ENCODE measurements around the gene RHBG. TPM values are rescaled to one million over a fixed set of nuclear protein-coding genes. Genes with fewer than 3 reads are reported as not detected.

Gene RHBG
- total RNA-seq, 3 donors from 2014 or later (not counting 1 experiment from before 2014, with no cell fraction given) = not detected

- no peaks in the 10 kb centered on the region for H3K9me3 ChIP-seq (ENCODE audit: control insufficient read depth, insufficient read depth, low read length)
- H3K4me3 Mint-ChIP-seq = peak overlapping the region; percentile 29
- no peaks in the 10 kb centered on the region for H3K36me3 ChIP-seq (ENCODE audit: control insufficient read depth, insufficient read depth, low read length)
- peaks cover 31% of the 10 kb centered on the region for H3K4me1 ChIP-seq (ENCODE audit: control insufficient read depth, insufficient read depth, low read length)
- WGBS (ENCODE audit: insufficient coverage) = 50% methylated on average over 5 of the region's 7 CpGs
- TF ChIP-seq, protein P1, sequence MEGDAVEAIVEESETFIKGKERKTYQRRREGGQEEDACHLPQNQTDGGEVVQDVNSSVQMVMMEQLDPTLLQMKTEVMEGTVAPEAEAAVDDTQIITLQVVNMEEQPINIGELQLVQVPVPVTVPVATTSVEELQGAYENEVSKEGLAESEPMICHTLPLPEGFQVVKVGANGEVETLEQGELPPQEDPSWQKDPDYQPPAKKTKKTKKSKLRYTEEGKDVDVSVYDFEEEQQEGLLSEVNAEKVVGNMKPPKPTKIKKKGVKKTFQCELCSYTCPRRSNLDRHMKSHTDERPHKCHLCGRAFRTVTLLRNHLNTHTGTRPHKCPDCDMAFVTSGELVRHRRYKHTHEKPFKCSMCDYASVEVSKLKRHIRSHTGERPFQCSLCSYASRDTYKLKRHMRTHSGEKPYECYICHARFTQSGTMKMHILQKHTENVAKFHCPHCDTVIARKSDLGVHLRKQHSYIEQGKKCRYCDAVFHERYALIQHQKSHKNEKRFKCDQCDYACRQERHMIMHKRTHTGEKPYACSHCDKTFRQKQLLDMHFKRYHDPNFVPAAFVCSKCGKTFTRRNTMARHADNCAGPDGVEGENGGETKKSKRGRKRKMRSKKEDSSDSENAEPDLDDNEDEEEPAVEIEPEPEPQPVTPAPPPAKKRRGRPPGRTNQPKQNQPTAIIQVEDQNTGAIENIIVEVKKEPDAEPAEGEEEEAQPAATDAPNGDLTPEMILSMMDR (IDR thresholded peaks at IDR 0.05) = no peak
- peaks cover 72 to 85% of the 10 kb centered on the region in 2 donors for H3K27me3 Mint-ChIP-seq (ENCODE audit: low read depth in 2 of 2)
- no peak overlapping the region for H3K27ac Mint-ChIP-seq
- H3K9me3 Mint-ChIP-seq = no peaks in the 10 kb centered on the region
- H3K27ac ChIP-seq (ENCODE audit: low read length) = no peak overlapping the region
- no peak overlapping the region for H3K4me3 ChIP-seq (ENCODE audit: low read length)
- peaks cover 54% of the 10 kb centered on the region for H3K27me3 ChIP-seq (ENCODE audit: control insufficient read depth, insufficient read depth, low read length)
- no peak for ATAC-seq
- intact Hi-C loops (cut with micrococcal nuclease) = no loop called here
- no peak for DNase-seq
- H3K4me1 Mint-ChIP-seq = peaks cover 23 to 29% of the 10 kb centered on the region in 2 donors
- no peaks in the 10 kb centered on the region for H3K36me3 Mint-ChIP-seq
Measured at GRCh38 chr1:156423422-156424352, 54.7 kb downstream of the RHBG start.

DNA sequence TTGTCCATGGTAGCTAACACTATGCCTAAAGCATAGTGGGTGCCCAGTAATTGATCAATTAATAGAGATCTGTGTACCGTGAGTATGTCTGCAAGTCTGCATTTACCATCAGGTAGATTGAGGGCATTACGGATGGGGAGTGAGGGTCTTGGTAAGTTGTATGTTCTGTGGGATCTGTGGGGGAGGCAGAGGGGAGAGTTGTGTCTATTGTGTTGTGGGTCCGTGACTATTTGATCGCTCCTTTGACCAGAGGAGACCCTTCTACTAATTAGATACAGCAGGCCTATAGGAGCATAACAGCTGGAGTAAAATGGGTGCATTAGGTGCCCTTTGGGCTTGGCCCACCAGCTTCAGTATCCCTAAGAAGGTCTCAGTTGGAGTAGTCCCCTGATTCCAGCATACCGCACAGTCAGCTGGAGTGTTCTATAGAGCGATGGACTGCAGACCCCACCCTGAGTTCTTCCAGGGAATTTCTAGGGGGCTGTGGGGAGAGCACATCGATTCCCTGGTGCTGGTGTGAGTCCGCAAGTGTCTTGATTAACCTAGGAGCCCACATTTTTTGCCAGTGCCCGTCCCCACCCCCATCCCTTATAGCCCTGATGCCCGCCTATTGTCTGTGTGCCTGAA is 55.9 kb downstream of the RHBG start:
- no peak for DNase-seq
- H3K4me3 Mint-ChIP-seq = no peak overlapping the region
- H3K4me1 Mint-ChIP-seq = peaks cover 17 to 27% of the 10 kb centered on the region in 2 donors
- H3K27me3 ChIP-seq (ENCODE audit: control insufficient read depth, insufficient read depth, low read length) = peaks cover 54% of the 10 kb centered on the region
- H3K27me3 Mint-ChIP-seq (ENCODE audit: low read depth in 2 of 2) = peaks cover 76 to 88% of the 10 kb centered on the region in 2 donors
- ATAC-seq = no peak
- no peaks in the 10 kb centered on the region for H3K9me3 ChIP-seq (ENCODE audit: control insufficient read depth, insufficient read depth, low read length)
- TF ChIP-seq, protein P1 (IDR thresholded peaks at IDR 0.05) = no peak
- no peak overlapping the region for H3K27ac ChIP-seq (ENCODE audit: low read length)
- no peak overlapping the region for H3K4me3 ChIP-seq (ENCODE audit: low read length)
- 67% methylated on average over 9 of the region's 10 CpGs for WGBS (ENCODE audit: insufficient coverage)
- H3K27ac Mint-ChIP-seq = no peak overlapping the region
- no peaks in the 10 kb centered on the region for H3K9me3 Mint-ChIP-seq
- intact Hi-C loops (cut with micrococcal nuclease) = no loop called here
- H3K36me3 ChIP-seq (ENCODE audit: control insufficient read depth, insufficient read depth, low read length) = no peaks in the 10 kb centered on the region
- H3K4me1 ChIP-seq (ENCODE audit: control insufficient read depth, insufficient read depth, low read length) = peaks cover 24% of the 10 kb centered on the region
- H3K36me3 Mint-ChIP-seq = no peaks in the 10 kb centered on the region

- Histone ChIP-seq H3K4me3 (ENCODE audit: low read length) (no peak overlapping the region), H3K27ac (ENCODE audit: low read length) (no peak overlapping the region), H3K4me1 (ENCODE audit: control insufficient read depth, insufficient read depth, low read length) (peaks cover 14% of the 10 kb centered on the region), H3K27me3 (ENCODE audit: control insufficient read depth, insufficient read depth, low read length) (peaks cover 50% of the 10 kb centered on the region), H3K36me3 (ENCODE audit: control insufficient read depth, insufficient read depth, low read length) (no peaks in the 10 kb centered on the region), H3K9me3 (ENCODE audit: control insufficient read depth, insufficient read depth, low read length) (no peaks in the 10 kb centered on the region)
- ATAC-seq (no peak), DNase-seq (no peak)
- Mint-ChIP-seq H3K27ac (no peak overlapping the region), H3K27me3 (ENCODE audit: low read depth in 2 of 2) (peaks cover 74 to 88% of the 10 kb centered on the region in 2 donors), H3K9me3 (no peaks in the 10 kb centered on the region), H3K4me1 (peaks cover 8 to 16% of the 10 kb centered on the region in 2 donors), H3K4me3 (no peak overlapping the region), H3K36me3 (no peaks in the 10 kb centered on the region)
- intact Hi-C loops (cut with micrococcal nuclease) = no loop called here
- TF ChIP-seq, protein P1 (IDR thresholded peaks at IDR 0.05) = no peak
- WGBS (ENCODE audit: insufficient coverage) = 89% methylated on average over 7 of the region's 7 CpGs
Measured at GRCh38 chr1:156425943-156426342, 56.9 kb downstream of the RHBG start.
